Coronary artery (tissue), 2 donors: ENCODE results near the gene CCDC93.

ENCODE experiments used
- DNase-seq: peaks from one replicate; pipeline ENCODE4 v3.0.0-alpha.2; 2017; ENCODE audit warnings: low spot score
- H3K27ac ChIP-seq, 2 donors: fragments of 200-600 bp; sonication (generic); one replicate each; pipeline ENCODE4 v1.5.1; 2016 to 2019
- H3K4me3 ChIP-seq: fragments of 200-600 bp; sonication (generic); 2 replicates; pipeline ENCODE4 v1.5.1; 2016; ENCODE audit warnings: mild to moderate bottlenecking, moderate library complexity
- CTCF ChIP-seq: fragments of 200-600 bp; sonication (generic); IDR thresholded peaks from one replicate; pipeline ENCODE4 v1.5.1; 2019; ENCODE audit warnings: antibody characterized with exemption

The CCDC93 gene

GRCh38 chr2:117940436-117940835 is 73.4 kb downstream of the CCDC93 start:
- H3K4me3 ChIP-seq = no peak overlapping the region
- no peak for TF ChIP-seq CTCF
- no peak overlapping the region for H3K27ac ChIP-seq
- no peak for DNase-seq

GRCh38 chr2:117938611-117939010 is 75.3 kb downstream of the CCDC93 start:
- DNase-seq = no peak
- TF ChIP-seq CTCF = no peak
- H3K4me3 ChIP-seq = no peak overlapping the region
- no peak overlapping the region for H3K27ac ChIP-seq

GRCh38 chr2:117936871-117937428 is 76.9 kb downstream of the CCDC93 start:
- no peak for TF ChIP-seq CTCF
- H3K27ac ChIP-seq = no peak overlapping the region
- DNase-seq = no peak

GRCh38 chr2:117935954-117936353 is 77.9 kb downstream of the CCDC93 start:
- TF ChIP-seq CTCF = no peak
- Histone ChIP-seq H3K4me3 (no peak overlapping the region), H3K27ac (no peak overlapping the region)
- DNase-seq = no peak

More at GRCh38 chr2:117936871-117937428, 76.9 kb downstream of the CCDC93 start:
- H3K4me3 ChIP-seq = no peak overlapping the region

- DNase-seq = no peak
- Histone ChIP-seq H3K27ac (no peak overlapping the region), H3K4me3 (no peak overlapping the region)
- no peak for TF ChIP-seq CTCF
Observed at GRCh38 chr2:117935456-117935855, 78.4 kb downstream of the CCDC93 start.

- H3K4me3 ChIP-seq = no peak overlapping the region
- no peak for TF ChIP-seq CTCF
- no peak for DNase-seq
- no peak overlapping the region for H3K27ac ChIP-seq
Observed at GRCh38 chr2:117933884-117934354, 80.0 kb downstream of the CCDC93 start.

- no peak for DNase-seq
- Histone ChIP-seq H3K4me3 (no peak overlapping the region), H3K27ac (no peak overlapping the region)
- no peak for TF ChIP-seq CTCF
Observed at GRCh38 chr2:117931978-117932377, 81.9 kb downstream of the CCDC93 start.
